ENCODE results near the gene EN2.

DNA sequence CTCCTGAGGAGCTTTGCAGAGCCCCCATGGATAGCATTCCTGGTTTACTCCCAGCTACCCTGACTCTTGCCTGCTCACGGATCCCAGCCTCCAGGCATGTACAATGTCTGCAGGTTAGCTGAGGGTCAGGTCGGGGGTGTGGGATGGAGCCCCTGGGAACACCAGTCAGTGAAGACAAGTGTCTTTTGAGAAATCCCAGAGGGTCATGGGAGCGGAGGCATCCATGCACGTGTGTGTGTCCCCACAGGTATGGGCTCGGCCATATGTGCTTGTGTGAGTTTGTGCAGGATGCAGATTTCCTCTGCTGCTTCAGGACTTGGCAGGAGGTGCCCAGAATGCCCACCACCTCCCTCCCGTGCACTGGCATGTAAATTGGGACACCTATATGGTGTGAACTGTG, 28.3 kb upstream of the EN2 start:
- TF ChIP-seq, protein P1, sequence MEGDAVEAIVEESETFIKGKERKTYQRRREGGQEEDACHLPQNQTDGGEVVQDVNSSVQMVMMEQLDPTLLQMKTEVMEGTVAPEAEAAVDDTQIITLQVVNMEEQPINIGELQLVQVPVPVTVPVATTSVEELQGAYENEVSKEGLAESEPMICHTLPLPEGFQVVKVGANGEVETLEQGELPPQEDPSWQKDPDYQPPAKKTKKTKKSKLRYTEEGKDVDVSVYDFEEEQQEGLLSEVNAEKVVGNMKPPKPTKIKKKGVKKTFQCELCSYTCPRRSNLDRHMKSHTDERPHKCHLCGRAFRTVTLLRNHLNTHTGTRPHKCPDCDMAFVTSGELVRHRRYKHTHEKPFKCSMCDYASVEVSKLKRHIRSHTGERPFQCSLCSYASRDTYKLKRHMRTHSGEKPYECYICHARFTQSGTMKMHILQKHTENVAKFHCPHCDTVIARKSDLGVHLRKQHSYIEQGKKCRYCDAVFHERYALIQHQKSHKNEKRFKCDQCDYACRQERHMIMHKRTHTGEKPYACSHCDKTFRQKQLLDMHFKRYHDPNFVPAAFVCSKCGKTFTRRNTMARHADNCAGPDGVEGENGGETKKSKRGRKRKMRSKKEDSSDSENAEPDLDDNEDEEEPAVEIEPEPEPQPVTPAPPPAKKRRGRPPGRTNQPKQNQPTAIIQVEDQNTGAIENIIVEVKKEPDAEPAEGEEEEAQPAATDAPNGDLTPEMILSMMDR (IDR thresholded peaks at IDR 0.05): no peak
- TF ChIP-seq EZH2 (IDR thresholded peaks at IDR 0.05; ENCODE audit: borderline replicate concordance, insufficient read depth, low read depth, low read length, poor library complexity, severe bottlenecking): no peak
